OCI-LY3 (cell line): ENCODE measurements around the gene ZNF184.

Source experiments
- EZH2phosphoT487 ChIP-seq: fragments of 200-600 bp; shearing (Covaris generic); IDR thresholded peaks from 2 replicates; pipeline ENCODE4 v1.6.1; 2018; ENCODE audit warnings: antibody characterized with exemption, mixed run types, low read depth
- TF ChIP-seq, protein P1 (sequence below): fragments of 200-600, 300-600 bp; sonication (generic); IDR thresholded peaks from 2 replicates; pipeline ENCODE4 v1.5.1; 2014; ENCODE audit warnings: antibody characterized with exemption, low read length, low read depth

DNA sequence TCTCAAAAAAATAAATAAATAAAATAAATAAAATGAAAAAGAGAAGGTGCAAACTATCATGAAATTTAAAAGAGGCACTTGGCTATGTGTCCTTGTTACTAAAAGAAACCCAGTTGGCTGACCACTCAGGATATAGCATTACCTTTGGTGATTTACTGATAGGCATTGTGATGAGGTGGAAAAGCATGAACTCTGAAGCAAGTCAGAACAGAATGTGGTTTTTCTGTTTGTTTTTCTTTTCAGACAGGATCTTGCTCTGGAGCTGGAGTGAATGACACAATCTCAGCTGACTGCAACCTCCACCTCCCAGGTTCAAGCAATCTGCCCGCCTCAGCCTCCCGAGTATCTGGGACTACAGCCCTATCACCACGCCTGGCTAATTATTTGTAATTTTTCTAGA is 31.9 kb downstream of the ZNF184 start:
- TF ChIP-seq, protein P1, sequence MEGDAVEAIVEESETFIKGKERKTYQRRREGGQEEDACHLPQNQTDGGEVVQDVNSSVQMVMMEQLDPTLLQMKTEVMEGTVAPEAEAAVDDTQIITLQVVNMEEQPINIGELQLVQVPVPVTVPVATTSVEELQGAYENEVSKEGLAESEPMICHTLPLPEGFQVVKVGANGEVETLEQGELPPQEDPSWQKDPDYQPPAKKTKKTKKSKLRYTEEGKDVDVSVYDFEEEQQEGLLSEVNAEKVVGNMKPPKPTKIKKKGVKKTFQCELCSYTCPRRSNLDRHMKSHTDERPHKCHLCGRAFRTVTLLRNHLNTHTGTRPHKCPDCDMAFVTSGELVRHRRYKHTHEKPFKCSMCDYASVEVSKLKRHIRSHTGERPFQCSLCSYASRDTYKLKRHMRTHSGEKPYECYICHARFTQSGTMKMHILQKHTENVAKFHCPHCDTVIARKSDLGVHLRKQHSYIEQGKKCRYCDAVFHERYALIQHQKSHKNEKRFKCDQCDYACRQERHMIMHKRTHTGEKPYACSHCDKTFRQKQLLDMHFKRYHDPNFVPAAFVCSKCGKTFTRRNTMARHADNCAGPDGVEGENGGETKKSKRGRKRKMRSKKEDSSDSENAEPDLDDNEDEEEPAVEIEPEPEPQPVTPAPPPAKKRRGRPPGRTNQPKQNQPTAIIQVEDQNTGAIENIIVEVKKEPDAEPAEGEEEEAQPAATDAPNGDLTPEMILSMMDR, result no peak
- no peak for TF ChIP-seq EZH2phosphoT487
